Mesothelial cell of epicardium (in vitro differentiated cells): ENCODE data around the gene VSX2. TPM values are rescaled to one million over a fixed set of nuclear protein-coding genes. Genes with fewer than 3 reads are reported as not detected.

Experiments used
- DNase-seq, 2 experiments: peaks; one replicate each; pipeline ENCODE4 v3.0.0; 2021; ENCODE audit warnings: low spot score in 2 of 2; ENCODE audit not compliant: unreplicated experiment in 2 of 2
- H3K27ac Mint-ChIP-seq: 2 replicates; pipeline ENCODE4 v1.8.0; 2021; ENCODE audit warnings: mixed read lengths
- H3K27me3 Mint-ChIP-seq: 2 replicates; pipeline ENCODE4 v1.8.0; 2021; ENCODE audit warnings: low read depth, mixed read lengths
- H3K36me3 Mint-ChIP-seq: 2 replicates; pipeline ENCODE4 v1.8.0; 2021; ENCODE audit warnings: mixed read lengths
- H3K4me1 Mint-ChIP-seq: 2 replicates; pipeline ENCODE4 v1.8.0; 2021; ENCODE audit warnings: mixed read lengths
- H3K4me3 Mint-ChIP-seq: 2 replicates; pipeline ENCODE4 v1.8.0; 2021; ENCODE audit warnings: mild to moderate bottlenecking, moderate library complexity, mixed read lengths
- H3K9me3 Mint-ChIP-seq: 2 replicates; pipeline ENCODE4 v1.8.0; 2021; ENCODE audit warnings: mixed read lengths
- CTCF ChIP-seq: fragments of 200-600 bp; sonication (generic); IDR thresholded peaks from one replicate; pipeline ENCODE4 v1.5.0; 2021; ENCODE audit warnings: antibody characterized with exemption; ENCODE audit not compliant: unreplicated experiment
- total RNA-seq: library from RNA; stranded (reverse); gene quantifications from 3 replicates; pipeline ENCODE4 v1.2.1, GENCODE V29; 2021

The VSX2 gene
- total RNA-seq, result not detected in 3 replicates

GRCh38 chr14:74238974-74239847 lies at the start of gene VSX2:
Gene VSX2, plus strand, starts transcription at chr14:74239449. Its CDS starts 113 bp downstream, at chr14:74239562.
- Mint-ChIP-seq H3K4me3 (no peak within 1 kb of the TSS), H3K36me3 (no peaks in the 10 kb centered on the region), H3K27me3 (peaks cover 95% of the 10 kb centered on the region), H3K4me1 (peaks cover 15% of the 10 kb centered on the region), H3K9me3 (no peaks in the 10 kb centered on the region), H3K27ac (no peak within 1 kb of the TSS)
- TF ChIP-seq CTCF, result no peak
- DNase-seq, result no peak

GRCh38 chr14:74190927-74191575 lies 48.2 kb upstream of the VSX2 start:
- no peak for DNase-seq
- H3K36me3 Mint-ChIP-seq, result no peaks in the 10 kb centered on the region
- TF ChIP-seq CTCF, result no peak

GRCh38 chr14:74194506-74195274 lies 44.6 kb upstream of the VSX2 start:
- H3K27me3 Mint-ChIP-seq, result no peaks in the 10 kb centered on the region

More at GRCh38 chr14:74190927-74191575, 48.2 kb upstream of the VSX2 start:
- Mint-ChIP-seq H3K9me3 (no peaks in the 10 kb centered on the region), H3K27ac (no peak overlapping the region), H3K4me1 (peaks cover 10% of the 10 kb centered on the region), H3K4me3 (no peak overlapping the region), H3K27me3 (no peaks in the 10 kb centered on the region)

GRCh38 chr14:74195623-74196022 lies 43.6 kb upstream of the VSX2 start:
- Mint-ChIP-seq H3K4me1 (peaks cover 7% of the 10 kb centered on the region), H3K36me3 (peaks cover 8% of the 10 kb centered on the region), H3K4me3 (no peak overlapping the region), H3K27ac (no peak overlapping the region), H3K27me3 (no peaks in the 10 kb centered on the region), H3K9me3 (no peaks in the 10 kb centered on the region)
- no peak for DNase-seq
- TF ChIP-seq CTCF, result no peak

More at GRCh38 chr14:74194506-74195274, 44.6 kb upstream of the VSX2 start:
- H3K36me3 Mint-ChIP-seq, result peaks cover 8% of the 10 kb centered on the region
- H3K27ac Mint-ChIP-seq, result no peak overlapping the region
- TF ChIP-seq CTCF, result no peak
- no peak for DNase-seq
- peaks cover 8% of the 10 kb centered on the region for H3K4me1 Mint-ChIP-seq
- H3K9me3 Mint-ChIP-seq, result no peaks in the 10 kb centered on the region
- H3K4me3 Mint-ChIP-seq, result no peak overlapping the region

- H3K4me3 Mint-ChIP-seq, result no peak overlapping the region
- H3K27ac Mint-ChIP-seq, result no peak overlapping the region
- TF ChIP-seq CTCF, result no peak
- H3K36me3 Mint-ChIP-seq, result peaks cover 8% of the 10 kb centered on the region
- H3K27me3 Mint-ChIP-seq, result no peaks in the 10 kb centered on the region
- no peaks in the 10 kb centered on the region for H3K4me1 Mint-ChIP-seq
- no peaks in the 10 kb centered on the region for H3K9me3 Mint-ChIP-seq
- DNase-seq, result no peak
Observed at GRCh38 chr14:74198441-74199234, 40.6 kb upstream of the VSX2 start.
